ENCODE results near the gene PPARG.

Gene PPARG

GRCh38 chr3:12423918-12424630 is 135.2 kb downstream of the PPARG start:
- Histone ChIP-seq H3K27ac (replicated peaks) (no peak overlapping the region), H3K27me3 (ENCODE audit: insufficient read depth, poor library complexity, severe bottlenecking) (no peaks in the 10 kb centered on the region), H3K4me3 (replicated peaks; ENCODE audit: insufficient read depth, low read length) (no peak overlapping the region)
- TF ChIP-seq SPI1 (IDR thresholded peaks at IDR 0.05; ENCODE audit: borderline replicate concordance, low read depth) (no peak), POLR2AphosphoS5 (IDR thresholded peaks at IDR 0.05; ENCODE audit: low read depth) (no peak), REST (IDR thresholded peaks at IDR 0.05; ENCODE audit: insufficient replicate concordance, low read depth) (no peak), CTCF (IDR thresholded peaks at IDR 0.05; ENCODE audit: insufficient read depth, low read length) (no peak), GABPA (IDR thresholded peaks at IDR 0.05; ENCODE audit: low read depth) (no peak)
- no peak for DNase-seq (ENCODE audit: low read depth in 1 of 2, low spot score in 1 of 2)

GRCh38 chr3:12424635-12425319 is 135.9 kb downstream of the PPARG start:
- DNase-seq (ENCODE audit: low read depth in 1 of 2, low spot score in 1 of 2), result no peak
- H3K4me3 ChIP-seq (replicated peaks; ENCODE audit: insufficient read depth, low read length), result no peak overlapping the region
- TF ChIP-seq CTCF (IDR thresholded peaks at IDR 0.05; ENCODE audit: insufficient read depth, low read length) (no peak), GABPA (IDR thresholded peaks at IDR 0.05; ENCODE audit: low read depth) (no peak), REST (IDR thresholded peaks at IDR 0.05; ENCODE audit: insufficient replicate concordance, low read depth) (no peak), SPI1 (IDR thresholded peaks at IDR 0.05; ENCODE audit: borderline replicate concordance, low read depth) (no peak), POLR2AphosphoS5 (IDR thresholded peaks at IDR 0.05; ENCODE audit: low read depth) (no peak)
- H3K27ac ChIP-seq (replicated peaks), result no peak overlapping the region
- no peaks in the 10 kb centered on the region for H3K27me3 ChIP-seq (ENCODE audit: insufficient read depth, poor library complexity, severe bottlenecking)

GRCh38 chr3:12425850-12426579 is 137.1 kb downstream of the PPARG start:
- Histone ChIP-seq H3K27ac (replicated peaks) (no peak overlapping the region), H3K4me3 (replicated peaks; ENCODE audit: insufficient read depth, low read length) (no peak overlapping the region), H3K27me3 (ENCODE audit: insufficient read depth, poor library complexity, severe bottlenecking) (no peaks in the 10 kb centered on the region)
- DNase-seq (ENCODE audit: low read depth in 1 of 2, low spot score in 1 of 2), result no peak
- no peak for TF ChIP-seq CTCF (IDR thresholded peaks at IDR 0.05; ENCODE audit: insufficient read depth, low read length)
- no peak for TF ChIP-seq SPI1 (IDR thresholded peaks at IDR 0.05; ENCODE audit: borderline replicate concordance, low read depth)
- TF ChIP-seq GABPA (IDR thresholded peaks at IDR 0.05; ENCODE audit: low read depth), result no peak
- no peak for TF ChIP-seq REST (IDR thresholded peaks at IDR 0.05; ENCODE audit: insufficient replicate concordance, low read depth)
- TF ChIP-seq POLR2AphosphoS5 (IDR thresholded peaks at IDR 0.05; ENCODE audit: low read depth), result no peak
